Activated CD8-positive, alpha-beta T cell treated with anti-CD3 and anti-CD28 coated beads for 36 hours (primary cell): ENCODE data around the gene FAR2. TPM values are rescaled to one million over a fixed set of nuclear protein-coding genes. Genes with fewer than 3 reads are reported as not detected.

Experiments
- ATAC-seq: fragments of 200-7000 bp; cut with Tn5 transposase; one replicate; pipeline ENCODE4 v1.10.0; 2021; ENCODE audit warnings: mild to moderate bottlenecking, moderate library complexity
- CTCF ChIA-PET: fragments of 350-600 bp; sonication (Branson Sonifier 250); formaldehyde crosslinking; loops from one replicate; lab custom pipeline; 2021; ENCODE audit warnings: antibody characterized with exemption; lab: Charles Lee
- POLR2A ChIA-PET: fragments of 350-600 bp; sonication (Branson Sonifier 250); formaldehyde crosslinking; loops from one replicate; lab custom pipeline; 2021; ENCODE audit warnings: antibody characterized with exemption; lab: Charles Lee
- DNase-seq: peaks from one replicate; pipeline ENCODE4 v3.0.0-alpha.2; 2020
- H3K27ac Mint-ChIP-seq: one replicate; pipeline ENCODE4 v1.8.0; 2021; ENCODE audit warnings: mild to moderate bottlenecking, mixed read lengths
- H3K27me3 Mint-ChIP-seq: one replicate; pipeline ENCODE4 v1.8.0; 2021; ENCODE audit warnings: mixed read lengths
- H3K36me3 Mint-ChIP-seq: one replicate; pipeline ENCODE4 v1.8.0; 2021; ENCODE audit warnings: low read depth, mixed read lengths
- H3K4me1 Mint-ChIP-seq: one replicate; pipeline ENCODE4 v1.8.0; 2021; ENCODE audit warnings: low read depth, mixed read lengths
- H3K4me3 Mint-ChIP-seq: one replicate; pipeline ENCODE4 v1.8.0; 2021; ENCODE audit warnings: mild to moderate bottlenecking, moderate library complexity, mixed read lengths
- H3K9me3 Mint-ChIP-seq: one replicate; pipeline ENCODE4 v1.8.0; 2021; ENCODE audit warnings: mixed read lengths
- intact Hi-C: fragments of 100-400 bp; cut with micrococcal nuclease; formaldehyde crosslinking; loops from one replicate; pipeline ENCODE4 v1.10.0; 2022
- total RNA-seq, 2 experiments: library from RNA; stranded (reverse); gene quantifications; one replicate each; pipeline ENCODE4 v1.2.3, GENCODE V29; 2021
- TF ChIP-seq, protein P1 (sequence below): fragments of 200-600 bp; IDR thresholded peaks from one replicate; pipeline ENCODE4 v1.8.0; 2022; ENCODE audit warnings: antibody characterized with exemption, mild to moderate bottlenecking

Gene FAR2
- total RNA-seq, 2 experiments from 2014 or later = 6.0 to 7.0 TPM

DNA sequence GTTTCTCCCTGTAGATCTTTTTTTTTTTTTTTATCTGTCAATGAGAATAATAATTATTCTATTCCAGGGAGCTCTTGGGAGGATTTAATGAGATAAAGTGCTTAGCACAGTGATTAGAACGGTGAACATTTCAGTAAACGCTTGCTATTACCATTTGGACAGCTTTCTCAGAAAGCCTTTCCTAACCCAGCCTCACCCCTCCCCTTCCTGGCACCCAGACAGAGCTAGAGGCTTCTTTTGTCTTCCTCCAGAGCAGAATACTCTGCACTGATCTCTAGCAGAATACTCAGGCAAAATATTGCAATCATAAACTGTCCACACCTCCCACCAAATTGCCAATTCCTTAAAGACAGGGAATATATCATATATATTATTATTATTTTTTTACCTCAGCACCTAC lies 165.3 kb downstream of the FAR2 start:
- Mint-ChIP-seq H3K36me3 (no peaks in the 10 kb centered on the region), H3K4me1 (peaks cover 10% of the 10 kb centered on the region), H3K9me3 (no peaks in the 10 kb centered on the region), H3K27ac (no peak overlapping the region), H3K4me3 (no peak overlapping the region), H3K27me3 (no peaks in the 10 kb centered on the region)
- TF ChIP-seq, protein P1, sequence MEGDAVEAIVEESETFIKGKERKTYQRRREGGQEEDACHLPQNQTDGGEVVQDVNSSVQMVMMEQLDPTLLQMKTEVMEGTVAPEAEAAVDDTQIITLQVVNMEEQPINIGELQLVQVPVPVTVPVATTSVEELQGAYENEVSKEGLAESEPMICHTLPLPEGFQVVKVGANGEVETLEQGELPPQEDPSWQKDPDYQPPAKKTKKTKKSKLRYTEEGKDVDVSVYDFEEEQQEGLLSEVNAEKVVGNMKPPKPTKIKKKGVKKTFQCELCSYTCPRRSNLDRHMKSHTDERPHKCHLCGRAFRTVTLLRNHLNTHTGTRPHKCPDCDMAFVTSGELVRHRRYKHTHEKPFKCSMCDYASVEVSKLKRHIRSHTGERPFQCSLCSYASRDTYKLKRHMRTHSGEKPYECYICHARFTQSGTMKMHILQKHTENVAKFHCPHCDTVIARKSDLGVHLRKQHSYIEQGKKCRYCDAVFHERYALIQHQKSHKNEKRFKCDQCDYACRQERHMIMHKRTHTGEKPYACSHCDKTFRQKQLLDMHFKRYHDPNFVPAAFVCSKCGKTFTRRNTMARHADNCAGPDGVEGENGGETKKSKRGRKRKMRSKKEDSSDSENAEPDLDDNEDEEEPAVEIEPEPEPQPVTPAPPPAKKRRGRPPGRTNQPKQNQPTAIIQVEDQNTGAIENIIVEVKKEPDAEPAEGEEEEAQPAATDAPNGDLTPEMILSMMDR = no peak
- ATAC-seq (no peak), DNase-seq (no peak)
- ChIA-PET POLR2A (interaction anchor here (0.7 kb wide), 1 partner anchor 582 kb away, joined by 3 read pairs; no protein-coding TSS in a partner anchor), CTCF (interaction anchor here (0.9 kb wide), 1 partner anchor 9 kb away, joined by 3 read pairs; no protein-coding TSS in a partner anchor)
- intact Hi-C loops = no loop called here

DNA sequence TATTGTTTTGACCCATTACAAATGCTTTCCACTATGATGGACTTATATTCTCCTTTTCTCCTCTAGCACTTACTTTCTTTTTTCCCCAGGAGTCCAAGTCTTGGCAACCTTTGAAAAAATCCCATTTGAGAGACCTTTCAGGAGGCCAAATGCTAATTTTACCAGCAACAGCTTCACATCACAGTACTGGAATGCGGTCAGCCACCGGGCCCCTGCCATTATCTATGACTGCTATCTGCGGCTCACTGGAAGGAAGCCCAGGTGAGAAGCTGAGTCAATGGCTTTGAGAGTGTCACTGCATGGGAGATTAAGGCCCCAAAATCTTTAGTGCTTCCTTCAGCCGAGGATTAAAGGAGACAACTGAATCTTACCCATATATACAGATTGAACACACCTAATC lies 167.7 kb downstream of the FAR2 start:
- H3K27me3 Mint-ChIP-seq = no peaks in the 10 kb centered on the region
- no peak overlapping the region for H3K4me3 Mint-ChIP-seq
- H3K27ac Mint-ChIP-seq = no peak overlapping the region
- CTCF ChIA-PET = interaction anchor here (1.0 to 3.9 kb wide), 13 partner anchors 8 to 304 kb away, joined by 3 to 58 read pairs (median 6); no protein-coding TSS in a partner anchor
- H3K4me1 Mint-ChIP-seq = peaks cover 10% of the 10 kb centered on the region
- DNase-seq (no peak), ATAC-seq (no peak)
- no peaks in the 10 kb centered on the region for H3K9me3 Mint-ChIP-seq
- TF ChIP-seq, protein P1 = no peak
- peaks cover 3% of the 10 kb centered on the region for H3K36me3 Mint-ChIP-seq
- intact Hi-C loops = loop anchor here (5.0 kb wide), 2 partner anchors 229 to 244 kb away; no protein-coding TSS in a partner anchor
- POLR2A ChIA-PET = interaction anchor here (2.1 kb wide), 1 partner anchor 230 kb away, joined by 5 read pairs; no protein-coding TSS in a partner anchor

DNA sequence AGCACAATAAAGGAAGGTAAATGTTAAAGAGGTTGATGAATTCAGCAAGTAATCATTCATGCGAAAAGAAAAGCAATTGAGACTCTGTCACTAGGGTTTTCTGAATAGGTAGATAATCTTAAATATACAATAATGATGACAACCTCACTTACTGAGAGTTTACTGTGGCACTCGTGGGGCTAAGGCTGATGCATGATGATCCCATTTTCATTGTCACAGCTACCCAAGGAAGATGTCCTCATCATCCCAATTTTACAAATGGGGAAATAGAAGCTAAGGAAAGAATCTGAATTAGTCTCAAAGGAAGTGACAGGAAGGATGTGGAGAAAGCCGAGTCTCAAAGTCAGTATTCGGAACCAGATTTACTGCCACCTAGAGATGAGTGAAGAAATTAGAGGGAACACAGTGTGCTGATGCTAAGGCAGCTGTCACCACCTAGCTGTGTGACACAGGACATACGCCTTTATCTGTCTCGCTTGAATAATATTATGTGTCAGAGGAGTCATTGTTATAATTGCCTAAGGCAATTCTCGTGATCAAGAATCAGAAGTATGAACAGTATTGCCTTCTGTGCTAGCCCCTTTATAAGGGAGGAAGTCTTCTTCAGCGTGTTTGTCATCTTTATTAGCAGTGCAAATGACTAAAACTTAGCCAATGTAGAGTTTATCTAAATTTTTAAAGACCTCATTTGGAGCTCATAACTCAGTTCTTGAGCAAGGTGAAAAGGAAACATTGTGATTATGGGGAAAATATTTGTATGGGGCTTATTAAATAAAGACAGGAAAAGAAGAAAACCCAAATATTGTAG lies 168.7 kb downstream of the FAR2 start:
- CTCF ChIA-PET = interaction anchor here (0.6 to 3.9 kb wide), 28 partner anchors 9 to 1489 kb away, joined by 3 to 58 read pairs (median 4); no protein-coding TSS in a partner anchor
- intact Hi-C loops = loop anchor here (5.0 kb wide), 2 partner anchors 230 to 245 kb away; no protein-coding TSS in a partner anchor
- no peak overlapping the region for H3K27ac Mint-ChIP-seq
- POLR2A ChIA-PET = interaction anchor here (2.1 kb wide), 1 partner anchor 231 kb away, joined by 5 read pairs; no protein-coding TSS in a partner anchor
- ATAC-seq (peak; percentile 100), DNase-seq (peak; percentile 52)
- peaks cover 10% of the 10 kb centered on the region for H3K4me1 Mint-ChIP-seq
- no peak overlapping the region for H3K4me3 Mint-ChIP-seq
- TF ChIP-seq, protein P1 = peak; percentile 92
- H3K27me3 Mint-ChIP-seq = no peaks in the 10 kb centered on the region
- H3K9me3 Mint-ChIP-seq = no peaks in the 10 kb centered on the region
- peaks cover 7% of the 10 kb centered on the region for H3K36me3 Mint-ChIP-seq

DNA sequence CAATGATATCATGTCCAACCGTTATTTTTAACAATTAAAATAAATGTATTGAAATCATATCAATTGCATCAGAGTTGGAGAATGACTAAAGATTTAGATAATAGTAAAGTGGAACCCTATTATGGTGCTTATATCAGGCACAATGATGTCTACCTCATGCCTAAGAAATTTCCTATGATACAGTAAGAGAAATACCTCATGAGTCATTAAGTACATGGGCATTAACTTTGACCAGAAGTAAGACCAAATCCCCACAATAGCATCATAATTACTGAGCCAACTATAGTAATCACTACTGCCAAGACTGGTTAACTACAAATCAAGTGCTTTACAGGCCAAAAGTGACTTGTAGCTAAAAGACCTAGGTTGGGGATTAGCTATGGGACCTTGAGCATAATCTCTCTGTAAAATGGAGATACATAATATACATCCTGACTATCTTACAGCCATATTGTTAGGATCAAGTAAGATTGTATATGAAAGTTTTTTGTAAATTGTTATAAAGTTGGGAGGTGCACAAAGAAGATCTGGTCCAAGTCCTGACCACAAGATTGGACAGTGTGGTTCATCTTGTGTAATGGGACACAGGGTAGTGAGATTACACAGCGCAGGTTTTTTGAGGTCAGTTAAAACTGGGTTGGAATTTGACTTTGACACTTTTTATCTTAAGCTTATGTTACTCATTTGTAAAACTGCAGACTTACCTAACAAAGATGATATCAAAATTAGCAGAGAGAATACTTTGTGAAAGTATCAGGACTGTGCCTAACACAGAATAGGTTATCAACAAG lies 171.4 kb downstream of the FAR2 start:
- ATAC-seq (no peak), DNase-seq (no peak)
- Mint-ChIP-seq H3K4me3 (no peak overlapping the region), H3K4me1 (peaks cover 10% of the 10 kb centered on the region), H3K9me3 (no peaks in the 10 kb centered on the region), H3K27ac (no peak overlapping the region), H3K36me3 (peaks cover 23% of the 10 kb centered on the region), H3K27me3 (no peaks in the 10 kb centered on the region)
- TF ChIP-seq, protein P1 = no peak
- ChIA-PET POLR2A (no interaction called here), CTCF (interaction anchor here (1.4 to 1.9 kb wide), 3 partner anchors 12 to 233 kb away, joined by 4 to 9 read pairs (median 4); no protein-coding TSS in a partner anchor)
- intact Hi-C loops = no loop called here
